ENCODE measurements around the gene DNAI2.

DNA sequence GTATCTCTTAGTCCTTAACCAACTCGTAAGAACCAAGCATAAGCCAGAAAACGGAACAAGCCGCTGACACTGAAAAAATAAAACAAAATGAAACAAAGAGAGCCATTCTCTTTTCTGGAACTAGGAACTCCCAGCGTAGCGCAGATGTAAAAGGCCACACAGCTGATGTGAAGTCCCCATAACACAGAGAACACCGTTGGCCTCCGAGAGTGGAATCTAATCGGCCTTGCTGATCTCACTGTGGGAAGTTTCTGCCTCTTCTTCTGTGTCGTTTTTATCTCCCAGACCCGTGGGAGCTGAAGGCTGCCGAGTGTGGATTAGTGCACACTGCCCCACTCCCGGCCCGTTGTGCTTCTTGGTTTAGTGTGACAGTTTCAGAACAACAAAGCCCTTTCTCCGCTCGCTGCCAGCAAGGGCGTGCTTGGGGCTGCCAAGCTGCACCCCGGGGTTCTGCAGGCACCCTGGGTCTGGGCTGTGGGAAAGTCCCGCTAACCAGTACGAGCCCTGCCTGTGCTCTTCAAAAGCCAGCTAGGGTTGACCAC is 38.9 kb upstream of the DNAI2 start:
- TF ChIP-seq, protein P1, sequence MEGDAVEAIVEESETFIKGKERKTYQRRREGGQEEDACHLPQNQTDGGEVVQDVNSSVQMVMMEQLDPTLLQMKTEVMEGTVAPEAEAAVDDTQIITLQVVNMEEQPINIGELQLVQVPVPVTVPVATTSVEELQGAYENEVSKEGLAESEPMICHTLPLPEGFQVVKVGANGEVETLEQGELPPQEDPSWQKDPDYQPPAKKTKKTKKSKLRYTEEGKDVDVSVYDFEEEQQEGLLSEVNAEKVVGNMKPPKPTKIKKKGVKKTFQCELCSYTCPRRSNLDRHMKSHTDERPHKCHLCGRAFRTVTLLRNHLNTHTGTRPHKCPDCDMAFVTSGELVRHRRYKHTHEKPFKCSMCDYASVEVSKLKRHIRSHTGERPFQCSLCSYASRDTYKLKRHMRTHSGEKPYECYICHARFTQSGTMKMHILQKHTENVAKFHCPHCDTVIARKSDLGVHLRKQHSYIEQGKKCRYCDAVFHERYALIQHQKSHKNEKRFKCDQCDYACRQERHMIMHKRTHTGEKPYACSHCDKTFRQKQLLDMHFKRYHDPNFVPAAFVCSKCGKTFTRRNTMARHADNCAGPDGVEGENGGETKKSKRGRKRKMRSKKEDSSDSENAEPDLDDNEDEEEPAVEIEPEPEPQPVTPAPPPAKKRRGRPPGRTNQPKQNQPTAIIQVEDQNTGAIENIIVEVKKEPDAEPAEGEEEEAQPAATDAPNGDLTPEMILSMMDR (IDR thresholded peaks at IDR 0.05), result no peak
- TF ChIP-seq EP300 (IDR thresholded peaks at IDR 0.05), result no peak

All from upper lobe of left lung (tissue), 4 donors.